HG03045 (cell line): ENCODE measurements around the gene KCNK16.

ENCODE experiments used
- ATAC-seq: cut with Tn5 transposase; IDR thresholded peaks from one replicate; pipeline ENCODE4 v1.9.1; 2021; ENCODE audit warnings: mild to moderate bottlenecking, moderate library complexity; ENCODE audit not compliant: unreplicated experiment

The KCNK16 gene

DNA sequence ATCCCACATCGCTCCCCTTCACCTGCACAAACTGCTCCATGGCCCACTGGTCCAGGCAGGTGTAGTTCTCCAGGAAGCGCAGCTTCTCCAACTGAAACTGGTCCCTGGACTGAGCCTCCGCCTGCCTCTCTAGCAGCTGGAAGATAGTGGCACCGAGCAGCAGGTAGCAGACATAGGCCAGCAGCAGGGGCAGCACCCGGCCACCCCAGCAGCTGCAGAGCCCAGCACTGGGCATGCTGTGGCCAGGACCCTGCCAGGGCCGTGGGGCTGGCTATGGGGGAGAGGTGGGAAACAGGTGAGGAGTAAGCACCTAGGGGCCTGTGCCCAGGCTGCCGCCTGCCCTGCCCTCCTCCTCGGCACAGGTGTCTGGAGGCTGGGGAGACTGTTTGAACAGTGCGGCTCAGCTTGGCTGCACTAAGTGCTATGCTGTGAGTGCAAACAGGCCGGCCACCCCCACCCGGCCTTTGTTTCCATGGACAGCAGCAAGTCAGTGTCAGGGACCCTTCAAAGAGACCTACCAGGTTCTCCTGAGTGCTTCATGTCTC is at the start of gene KCNK16:
Gene KCNK16, minus strand, starts transcription at position 397 of the 545 bp plus-strand sequence. Its CDS starts 162 bp downstream, at position 235.
- no peak for ATAC-seq

DNA sequence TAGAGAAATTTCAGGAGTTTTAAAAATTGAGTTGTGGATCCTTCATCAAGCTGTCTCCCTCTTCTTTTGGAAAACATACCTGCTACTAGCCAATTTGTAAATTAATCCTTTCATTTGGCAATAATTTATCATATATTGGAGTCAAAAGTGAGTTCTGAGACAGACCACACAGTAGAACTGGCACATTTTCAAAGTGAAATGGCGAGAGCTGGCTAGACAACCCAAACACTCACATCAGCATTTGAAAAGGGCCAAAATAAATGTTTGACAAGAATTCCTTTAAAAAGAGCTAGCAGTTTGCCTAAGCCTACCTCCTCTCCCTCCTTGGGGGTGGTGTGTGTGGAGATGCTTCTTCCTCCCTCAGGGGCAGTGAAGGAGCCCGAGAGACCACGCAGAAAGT is 47.9 kb upstream of the KCNK16 start:
- no peak for ATAC-seq

DNA sequence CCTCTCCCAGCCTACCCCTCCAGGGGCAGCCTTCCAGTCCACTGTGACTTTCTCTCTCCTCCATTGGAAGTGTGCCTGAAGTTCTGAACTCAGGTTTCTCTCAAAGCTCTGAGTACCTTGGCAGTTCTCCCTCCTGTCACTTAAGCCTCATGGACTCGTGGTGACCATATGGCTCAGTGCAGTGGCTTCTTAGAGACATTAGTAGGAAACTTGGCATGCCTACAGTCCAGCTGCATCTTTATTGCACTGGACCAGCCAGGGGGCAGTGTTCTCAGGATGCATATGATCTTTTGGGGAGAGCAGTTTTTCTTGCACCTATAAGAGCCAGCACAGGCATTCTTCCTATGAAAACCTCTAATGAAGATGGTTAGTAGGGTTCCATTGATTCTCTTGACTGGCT is 47.5 kb upstream of the KCNK16 start:
- no peak for ATAC-seq

DNA sequence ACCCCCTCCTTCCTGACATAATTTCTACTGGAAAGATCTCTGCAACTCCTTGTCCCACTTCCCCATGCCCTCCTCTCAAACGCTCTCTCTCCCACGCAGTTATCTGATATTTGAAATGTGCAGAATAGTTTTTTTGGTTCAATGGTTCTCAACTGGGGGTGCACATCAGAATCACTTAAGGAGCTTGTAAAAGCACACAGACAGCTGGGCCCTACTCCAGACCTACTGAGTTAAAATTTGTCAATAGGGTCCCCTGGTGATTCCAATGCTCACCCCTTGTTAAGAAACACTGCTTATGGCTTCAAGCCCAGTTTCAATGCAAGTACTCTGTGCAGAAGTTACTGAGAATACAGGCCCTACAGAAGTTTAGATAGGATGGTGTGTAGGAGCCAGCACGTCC is 45.2 kb upstream of the KCNK16 start:
- ATAC-seq: no peak

DNA sequence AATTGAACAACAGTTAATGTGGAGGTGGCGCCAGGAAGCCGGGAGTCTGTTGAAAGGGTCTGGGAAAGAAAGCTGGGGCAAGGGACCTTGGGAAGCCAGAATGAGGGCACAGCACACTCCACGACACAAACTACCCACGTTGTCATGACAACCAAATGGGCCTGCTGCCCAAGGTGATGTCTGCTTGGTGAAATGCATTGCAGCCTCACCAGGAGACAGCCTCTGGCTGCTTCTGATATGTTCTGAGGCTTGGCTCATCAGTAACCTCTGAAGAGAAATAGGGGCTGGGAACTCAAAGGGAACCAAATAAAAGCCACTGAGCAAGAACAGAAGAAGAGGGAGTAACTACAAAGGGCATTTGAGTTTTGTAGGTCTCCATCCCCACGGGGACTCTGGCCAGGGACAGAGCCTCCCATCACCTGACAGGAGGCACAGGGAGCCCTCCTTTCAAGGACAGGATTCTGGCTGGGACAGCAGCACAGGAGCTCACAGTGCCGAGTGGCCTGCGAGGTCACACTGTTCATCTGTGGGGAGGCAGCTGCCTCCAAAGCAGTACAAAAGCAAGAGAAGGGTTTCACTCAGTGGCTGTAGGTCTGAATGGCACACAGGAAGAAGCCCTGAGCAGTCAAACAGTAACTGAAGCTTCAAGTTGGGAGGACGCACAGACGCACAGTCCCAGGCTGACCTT is 44.6 kb upstream of the KCNK16 start:
- no peak for ATAC-seq

DNA sequence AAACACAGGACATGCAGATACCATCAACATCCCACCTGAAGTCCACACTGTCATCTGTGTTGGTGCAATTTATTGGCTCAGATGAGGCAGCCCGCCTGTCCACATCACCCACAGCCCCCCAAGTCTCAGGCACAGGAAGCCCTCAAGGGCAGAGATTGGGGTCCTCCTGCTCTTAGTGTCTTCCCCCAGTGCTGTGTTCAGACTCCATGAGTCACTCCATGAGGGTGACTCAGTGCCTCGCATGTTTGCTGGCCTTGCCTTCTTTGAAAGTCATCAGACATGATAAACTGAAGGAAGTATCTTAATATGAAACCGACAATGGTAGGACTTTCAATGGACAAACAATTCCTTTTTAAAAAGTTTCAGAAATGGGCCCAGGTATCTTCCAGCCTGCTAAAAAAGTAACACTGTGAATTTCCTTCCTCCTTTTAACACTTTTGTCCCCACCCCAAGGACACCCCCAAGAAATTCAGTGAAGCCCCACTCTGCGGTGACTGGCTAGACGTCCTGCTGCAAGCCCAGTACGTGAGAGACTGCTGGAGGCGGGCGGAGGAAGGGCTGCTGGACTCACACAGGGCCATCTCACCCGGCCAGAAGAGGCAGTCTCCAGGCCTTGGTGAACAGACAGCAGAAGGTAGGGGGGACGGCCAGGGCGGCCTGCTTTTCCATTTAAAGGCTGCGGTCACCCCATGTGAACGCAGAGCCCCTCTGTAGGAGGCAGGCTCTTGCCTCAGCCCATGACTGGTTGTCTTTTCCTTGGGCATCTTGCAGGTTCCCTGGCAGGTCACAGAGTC is 43.0 kb upstream of the KCNK16 start:
- no peak for ATAC-seq

DNA sequence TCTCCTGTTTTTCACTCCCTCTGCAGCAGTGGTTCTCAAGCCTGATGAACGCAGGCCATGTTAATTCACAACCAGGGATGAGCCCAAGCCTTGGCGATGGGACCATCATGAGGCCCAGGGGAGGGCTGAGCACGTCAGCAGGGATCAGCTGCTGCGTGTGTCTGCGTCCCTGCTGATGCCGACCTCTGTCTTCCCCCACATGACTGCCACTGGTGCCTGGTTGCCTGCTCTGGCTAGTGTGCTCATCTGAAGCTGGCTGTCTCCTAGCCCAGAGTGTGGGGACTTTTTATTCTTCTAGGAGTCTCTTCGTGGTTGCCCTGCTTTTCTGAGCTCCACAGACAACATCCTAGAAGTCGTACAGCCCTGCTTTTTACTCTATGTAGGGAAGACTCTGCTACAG is 40.8 kb upstream of the KCNK16 start:
- ATAC-seq: no peak

DNA sequence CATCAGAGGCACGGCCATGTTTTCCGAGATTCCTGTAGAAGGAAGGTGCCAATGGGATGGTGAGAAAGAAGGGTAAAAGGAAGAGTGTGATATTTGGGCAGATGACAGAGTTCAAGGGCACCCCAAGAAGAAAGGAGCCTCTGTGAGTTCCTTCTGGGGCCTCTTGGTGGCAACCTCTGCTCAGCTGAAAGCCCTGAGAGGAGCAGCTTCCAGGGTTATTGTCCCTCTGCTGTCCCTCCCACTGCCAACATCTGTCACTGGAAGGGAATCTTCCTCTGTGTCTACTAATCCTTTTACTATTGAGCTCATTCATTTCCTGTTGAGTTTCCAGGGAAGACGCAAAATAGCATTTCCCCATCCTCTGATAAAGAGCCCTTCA is 40.0 kb upstream of the KCNK16 start:
- no peak for ATAC-seq

DNA sequence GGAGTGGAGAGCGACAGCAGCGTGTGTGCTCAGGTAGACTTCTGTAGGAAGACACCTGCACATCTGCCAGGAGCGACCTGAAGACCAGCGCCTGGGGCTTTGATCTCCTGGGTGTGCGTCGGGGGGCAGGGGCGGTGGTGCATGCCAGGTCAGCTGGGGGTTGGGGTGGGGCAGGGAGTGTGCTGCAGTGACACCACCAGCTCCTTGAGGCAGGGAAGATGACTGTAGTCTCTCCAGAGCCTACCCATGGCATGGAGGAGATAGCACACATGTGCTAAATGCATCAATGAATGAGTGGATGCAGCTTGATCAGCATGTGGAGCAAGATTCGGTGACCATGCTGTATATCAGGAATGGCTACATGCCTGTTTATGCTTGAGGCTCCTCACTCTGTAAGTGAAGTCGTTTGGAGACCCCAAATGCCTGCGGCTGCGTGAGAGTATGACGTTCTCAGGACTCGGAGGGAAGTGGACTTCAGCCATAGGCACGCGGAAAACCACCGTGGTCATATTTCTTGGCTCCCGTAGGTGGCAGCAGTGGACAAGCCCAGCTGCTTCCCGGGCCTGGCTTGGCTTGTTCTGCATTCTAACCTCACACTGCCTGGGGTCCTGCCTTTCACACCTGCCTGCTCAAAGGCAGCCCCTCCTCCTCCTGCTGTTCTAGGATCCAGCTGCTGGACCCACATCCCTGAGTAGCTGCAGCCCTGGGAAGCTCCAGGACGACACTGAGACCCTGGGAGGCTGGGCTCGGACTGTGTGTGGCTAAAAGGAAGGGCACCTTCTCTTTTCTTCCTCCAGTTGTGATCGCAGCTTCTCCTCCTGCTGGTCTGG is 39.4 kb upstream of the KCNK16 start:
- no peak for ATAC-seq

DNA sequence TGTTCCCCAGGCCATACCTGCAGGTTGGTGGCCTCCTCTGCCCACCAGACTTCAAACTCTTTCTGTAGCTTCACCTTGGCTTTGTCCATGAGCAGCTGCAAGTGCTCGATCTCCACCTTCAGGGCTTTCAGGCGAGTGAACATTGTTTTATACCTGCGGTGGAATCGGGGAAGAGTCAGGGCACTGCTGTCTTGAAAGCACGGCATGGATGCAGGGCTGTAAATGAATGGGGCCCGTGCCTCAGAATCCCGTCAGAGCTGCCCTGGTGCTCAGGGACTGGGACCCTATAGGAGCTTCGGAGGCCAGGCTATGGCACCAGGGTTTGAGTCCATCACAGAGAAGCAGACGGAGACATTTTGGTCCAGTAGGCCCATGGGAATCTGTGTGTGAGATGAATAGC is 37.9 kb upstream of the KCNK16 start:
- no peak for ATAC-seq

DNA sequence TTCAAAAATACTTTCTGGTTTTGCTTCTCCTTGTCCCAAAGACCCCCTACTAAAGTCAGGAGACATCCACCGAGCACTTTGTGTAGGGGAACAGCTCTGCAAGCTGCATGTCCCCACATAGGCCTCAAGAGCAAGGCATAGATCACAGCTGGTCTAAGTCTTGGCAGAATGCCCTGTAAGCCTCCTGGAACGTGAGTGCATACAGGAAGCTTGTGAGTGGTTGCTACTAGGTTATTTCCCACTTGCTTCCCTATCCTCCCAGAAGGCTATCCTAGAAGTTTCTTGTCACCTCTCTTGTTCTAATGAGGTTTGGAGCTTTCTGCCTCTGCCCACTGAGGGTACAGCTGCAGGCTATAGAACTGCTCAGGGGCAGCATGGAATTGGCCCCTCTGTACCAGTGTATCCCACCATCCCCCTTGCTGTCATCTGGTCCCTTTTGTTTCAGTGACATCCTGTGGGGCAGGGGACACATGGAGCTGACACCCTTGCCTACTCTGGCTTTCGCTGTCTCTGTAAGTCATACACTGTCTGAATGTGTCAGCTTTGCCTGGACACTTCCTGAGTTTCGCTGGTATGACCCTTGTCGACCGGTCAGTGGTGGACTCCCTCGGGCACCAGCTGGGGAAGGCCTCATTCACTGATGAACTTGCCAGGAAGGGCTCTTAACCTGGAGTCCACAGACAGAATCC is 35.6 kb upstream of the KCNK16 start:
- ATAC-seq: no peak

DNA sequence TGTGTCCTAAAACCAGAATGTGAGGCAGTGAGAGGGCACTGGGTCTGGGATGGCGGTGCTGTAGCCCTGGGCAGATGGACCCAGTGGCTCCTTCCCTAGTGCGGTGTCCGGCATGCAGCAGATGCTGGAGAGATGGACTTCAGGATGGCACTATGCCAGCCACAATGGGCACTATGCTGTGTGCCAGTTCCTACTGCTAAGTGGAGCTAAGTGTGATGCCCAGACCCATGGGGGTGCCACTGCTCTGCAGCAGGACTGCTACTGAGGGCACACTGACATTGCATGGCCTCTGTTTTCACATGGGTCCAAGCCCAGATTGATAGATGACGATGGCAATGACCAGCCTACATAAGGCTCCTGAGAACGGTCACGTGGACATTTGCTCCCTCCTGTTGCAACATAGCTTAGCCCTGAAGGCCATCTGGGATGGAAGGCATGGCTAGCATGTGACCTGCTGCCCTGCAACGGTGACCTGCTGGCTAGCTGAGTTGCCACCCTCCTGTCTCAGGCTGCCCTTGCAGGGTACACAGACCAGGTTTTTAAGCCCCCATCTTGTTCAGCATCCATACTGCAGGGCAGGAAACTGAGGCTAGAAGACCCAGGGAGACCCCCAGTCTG is 31.3 kb upstream of the KCNK16 start:
- no peak for ATAC-seq

DNA sequence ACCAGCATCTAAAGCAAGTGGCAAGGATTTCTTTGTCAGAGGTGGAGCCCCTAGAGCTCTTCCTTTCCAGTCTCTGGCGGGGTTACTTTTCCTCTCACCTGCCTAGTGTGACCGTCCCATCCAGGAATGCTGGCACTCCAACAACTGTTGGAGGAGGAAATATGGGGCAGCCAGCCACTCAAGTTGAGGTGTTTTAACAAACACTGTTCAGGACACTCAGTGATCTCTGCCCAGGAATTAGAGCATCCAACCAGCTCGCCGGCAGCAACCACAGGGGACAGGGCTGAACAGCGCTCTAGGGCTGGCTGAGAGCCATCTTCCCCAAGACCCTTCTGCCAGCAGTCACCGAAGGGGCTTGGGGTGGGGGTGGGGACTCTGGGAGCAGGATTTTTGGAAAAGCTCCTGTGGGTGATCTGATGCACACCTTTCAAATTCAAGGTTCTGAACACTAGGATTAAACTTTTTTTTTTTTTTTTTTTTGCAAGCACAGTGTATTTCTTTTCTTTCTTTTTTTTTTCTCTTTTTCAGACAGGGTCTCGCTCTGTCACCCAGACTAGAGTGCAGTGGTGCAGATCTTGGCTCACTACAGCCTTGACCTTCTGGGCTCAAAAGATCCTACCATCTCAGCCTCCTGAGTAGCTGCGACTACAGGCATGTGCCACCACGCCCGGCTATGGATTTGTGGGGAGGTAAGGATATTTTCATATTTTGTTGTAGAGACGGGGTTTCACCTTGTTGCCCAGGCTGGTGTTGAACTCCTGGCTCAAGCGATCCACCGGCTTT is 28.4 kb upstream of the KCNK16 start:
- no peak for ATAC-seq

DNA sequence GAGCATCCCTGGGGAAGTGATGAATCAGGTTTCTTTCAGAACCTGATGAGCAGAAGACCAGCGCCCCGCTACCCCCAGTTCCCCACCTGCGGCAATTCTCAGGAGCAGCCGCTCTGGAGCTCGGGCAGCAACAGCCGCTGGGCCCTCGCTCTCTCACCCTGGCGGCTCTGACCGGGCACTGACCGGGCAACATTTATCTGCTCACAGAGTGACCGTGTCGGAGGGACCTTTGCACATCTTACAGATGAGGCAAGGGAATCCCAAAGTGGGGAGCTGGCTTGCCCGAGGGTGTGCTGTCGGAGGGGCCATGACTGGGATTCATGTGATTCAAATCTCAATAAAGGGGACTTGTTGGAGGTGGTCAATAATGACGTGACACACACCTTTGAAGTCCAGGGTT is 26.2 kb upstream of the KCNK16 start:
- ATAC-seq: no peak

DNA sequence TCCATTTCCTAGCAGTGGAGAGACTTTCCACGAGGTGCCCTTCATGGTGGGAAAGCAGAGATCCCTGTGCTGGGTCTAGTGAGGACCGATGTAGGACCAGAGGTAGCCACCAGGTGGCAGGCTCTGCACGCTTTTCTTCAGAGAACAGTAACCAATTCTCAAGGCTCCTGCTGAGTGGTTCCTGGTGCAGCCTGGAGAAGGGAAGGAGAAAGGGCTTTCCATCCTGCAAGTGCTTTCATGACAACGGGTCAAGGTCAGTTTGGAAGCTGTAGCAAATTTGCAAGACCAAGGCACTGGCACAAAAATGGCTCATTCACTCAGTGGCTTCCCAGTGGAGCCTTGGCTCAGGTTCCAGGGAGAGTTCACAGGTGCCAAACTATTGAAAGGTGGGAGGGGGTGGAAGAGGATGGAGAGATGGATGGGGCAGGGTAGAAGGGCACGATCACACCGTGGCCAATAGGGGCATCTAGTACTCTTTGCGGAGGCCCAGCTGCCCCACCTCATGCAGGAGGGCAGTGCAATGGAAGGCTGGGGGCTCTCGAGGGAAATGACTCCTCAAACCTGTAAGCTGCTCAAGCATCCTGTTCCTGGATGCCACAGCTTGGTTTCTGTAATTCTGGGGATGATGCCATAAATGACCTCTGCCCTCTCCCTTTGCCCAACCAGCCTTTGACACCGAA is 25.5 kb upstream of the KCNK16 start:
- ATAC-seq: no peak

DNA sequence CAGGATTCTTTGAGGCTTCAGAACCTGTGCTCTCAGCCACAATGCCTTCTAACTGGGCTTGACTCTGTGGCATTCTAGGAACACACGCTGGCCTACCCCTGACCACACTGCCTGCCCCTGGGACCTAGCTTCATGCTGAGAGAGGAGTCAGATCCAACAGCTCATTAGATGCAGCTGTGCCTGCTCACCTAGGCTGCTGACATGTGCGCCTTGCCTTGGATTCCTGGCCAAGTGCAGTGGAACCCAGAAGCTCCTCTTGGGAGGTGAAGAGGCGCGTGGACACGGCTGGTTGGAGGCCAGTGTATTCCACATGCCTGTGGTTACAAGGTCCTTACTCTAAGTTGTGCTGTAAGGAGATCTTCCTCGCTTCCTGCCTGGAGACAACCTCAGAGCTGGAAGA is 24.7 kb upstream of the KCNK16 start:
- no peak for ATAC-seq

DNA sequence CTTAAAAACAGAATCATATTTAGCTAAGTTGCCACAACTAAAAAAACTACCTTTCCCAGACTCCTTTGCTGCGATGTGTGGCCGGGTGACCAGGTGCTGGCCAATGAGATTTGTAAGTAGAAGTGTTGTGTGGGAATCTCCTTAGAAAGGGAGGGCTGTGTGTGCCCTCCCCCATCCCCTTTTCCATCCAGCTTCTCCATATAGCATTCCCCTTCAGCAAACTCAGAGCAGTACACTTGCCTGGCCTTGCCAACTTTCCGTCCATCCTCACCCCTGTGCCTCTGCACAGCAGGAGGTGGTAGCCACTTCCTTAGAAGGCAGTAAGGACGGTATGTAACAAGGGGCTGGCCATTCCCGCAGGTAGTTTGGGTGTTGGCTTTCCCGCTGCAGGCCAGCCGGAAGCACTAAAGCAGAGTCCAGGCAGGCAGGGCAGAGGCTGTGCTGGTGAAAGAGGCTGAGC is 22.3 kb upstream of the KCNK16 start:
- no peak for ATAC-seq

DNA sequence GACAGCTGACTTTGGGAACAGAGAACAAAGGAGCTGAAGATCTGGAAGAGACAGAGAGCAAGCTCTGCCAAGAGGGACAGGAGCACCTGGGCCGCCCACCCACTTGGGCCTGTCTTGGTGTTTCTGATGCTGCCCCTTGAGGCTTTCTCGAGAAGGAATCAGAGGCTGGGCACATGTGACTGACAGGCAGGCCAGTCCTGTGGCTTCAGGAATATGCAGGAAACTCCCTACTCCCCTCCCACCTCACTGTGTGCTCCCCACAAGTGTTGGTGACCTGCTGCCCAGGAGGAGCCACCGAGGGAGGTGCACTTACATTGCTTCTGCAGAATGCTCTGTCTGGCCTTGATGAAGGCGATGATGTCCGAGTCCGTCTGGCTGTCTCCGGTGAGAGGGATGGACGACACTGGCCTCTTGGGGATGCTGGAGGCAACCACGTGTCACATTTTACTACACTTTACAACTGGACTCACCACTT is 20.9 kb upstream of the KCNK16 start:
- ATAC-seq: no peak
